ENCODE measurements around the gene PTPN18. TPM values are rescaled to one million over a fixed set of nuclear protein-coding genes. Genes with fewer than 3 reads are reported as not detected.

Gene PTPN18
- total RNA-seq, 1 donor from 2014 or later: 67.8 TPM

- no peak overlapping the region for H3K27ac ChIP-seq
- ATAC-seq: no peak
- no peaks in the 10 kb centered on the region for H3K9me3 ChIP-seq
- H3K4me3 ChIP-seq: no peak overlapping the region
- H3K27me3 ChIP-seq: no peaks in the 10 kb centered on the region
- H3K36me3 ChIP-seq: peaks cover 19% of the 10 kb centered on the region
- intact Hi-C loops (cut with DNase I): no loop called here
- peaks cover 15% of the 10 kb centered on the region for H3K4me1 ChIP-seq
- no peak for TF ChIP-seq CTCF (IDR thresholded peaks at IDR 0.05)
- DNase-seq: no peak
These were observed 3.6 kb upstream of the PTPN18 start for GRCh38 chr2:130352237-130352636.

- DNase-seq (no peak), ATAC-seq (no peak)
- intact Hi-C loops (cut with DNase I): no loop called here
- Histone ChIP-seq H3K4me3 (no peak overlapping the region), H3K27me3 (no peaks in the 10 kb centered on the region), H3K27ac (no peak overlapping the region), H3K36me3 (peaks cover 6% of the 10 kb centered on the region), H3K4me1 (peaks cover 15% of the 10 kb centered on the region), H3K9me3 (no peaks in the 10 kb centered on the region)
- no peak for TF ChIP-seq CTCF (IDR thresholded peaks at IDR 0.05)
These were observed 2.3 kb upstream of the PTPN18 start for GRCh38 chr2:130353291-130354138.

GRCh38 chr2:130354139-130354428 lies 1.8 kb upstream of the PTPN18 start:
- Histone ChIP-seq H3K27ac (no peak overlapping the region), H3K27me3 (no peaks in the 10 kb centered on the region), H3K9me3 (no peaks in the 10 kb centered on the region), H3K36me3 (peaks cover under 1% of the 10 kb centered on the region), H3K4me3 (no peak overlapping the region), H3K4me1 (peaks cover 15% of the 10 kb centered on the region)
- ATAC-seq: no peak
- TF ChIP-seq CTCF (IDR thresholded peaks at IDR 0.05): no peak
- no peak for DNase-seq
- intact Hi-C loops (cut with DNase I): no loop called here

- Histone ChIP-seq H3K4me3 (peak overlapping the region; percentile 82), H3K4me1 (peaks cover 15% of the 10 kb centered on the region), H3K36me3 (no peaks in the 10 kb centered on the region), H3K27me3 (no peaks in the 10 kb centered on the region), H3K27ac (peak overlapping the region; percentile 87), H3K9me3 (no peaks in the 10 kb centered on the region)
- no peak for TF ChIP-seq CTCF (IDR thresholded peaks at IDR 0.05)
- ATAC-seq (peak; percentile 13), DNase-seq (no peak)
- intact Hi-C loops (cut with DNase I): no loop called here
These were observed 681 bp upstream of the PTPN18 start for GRCh38 chr2:130355172-130355577.

- no peaks in the 10 kb centered on the region for H3K27me3 ChIP-seq
- no peak for TF ChIP-seq CTCF (IDR thresholded peaks at IDR 0.05)
- no peaks in the 10 kb centered on the region for H3K36me3 ChIP-seq
- peaks cover 18% of the 10 kb centered on the region for H3K4me1 ChIP-seq
- ATAC-seq: no peak
- intact Hi-C loops (cut with DNase I): no loop called here
- H3K27ac ChIP-seq: no peak overlapping the region
- H3K4me3 ChIP-seq: no peak overlapping the region
- H3K9me3 ChIP-seq: no peaks in the 10 kb centered on the region
- DNase-seq: no peak
These were observed 2.0 kb downstream of the PTPN18 start for GRCh38 chr2:130357864-130358263.
